ENCODE measurements around the gene NARF. TPM values are rescaled to one million over a fixed set of nuclear protein-coding genes. Genes with fewer than 3 reads are reported as not detected.

The NARF gene
- total RNA-seq, 1 donor from 2014 or later = 65.7 TPM

DNA sequence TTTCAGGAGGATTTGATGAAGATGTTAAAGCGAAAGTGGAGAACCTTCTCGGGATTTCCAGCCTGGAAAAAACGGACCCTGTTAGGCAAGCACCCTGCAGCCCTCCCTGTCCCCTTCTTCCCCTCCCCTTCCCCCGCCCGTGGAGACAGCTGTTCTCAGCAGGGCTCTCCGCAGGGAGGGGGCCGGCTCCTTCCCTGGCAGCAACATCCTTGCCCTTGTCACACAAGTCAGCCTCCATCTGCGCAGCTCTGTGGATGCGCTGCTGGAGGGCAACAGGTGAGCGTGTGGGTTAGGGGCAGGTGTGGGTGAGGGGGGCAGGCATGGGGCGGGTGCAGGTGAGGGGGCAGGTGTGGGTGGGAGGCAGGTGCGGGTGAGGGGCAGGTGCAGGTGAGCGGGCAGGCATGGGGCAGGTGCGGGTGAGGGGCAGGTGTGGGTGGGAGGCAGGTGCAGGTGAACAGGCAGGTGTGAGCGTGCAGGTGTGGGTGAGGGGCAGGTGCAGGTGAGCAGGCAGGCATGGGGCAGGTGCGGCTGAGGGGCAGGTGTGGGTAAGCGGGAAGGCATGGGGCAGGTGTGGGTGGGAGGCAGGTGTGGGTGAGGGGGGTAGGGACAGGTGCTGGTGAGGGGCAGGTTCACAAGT, 17.4 kb upstream of the NARF start:
- Mint-ChIP-seq H3K27ac (ENCODE audit: unreplicated experiment) (no peak overlapping the region), H3K4me1 (ENCODE audit: unreplicated experiment) (peaks cover 4% of the 10 kb centered on the region), H3K27me3 (ENCODE audit: unreplicated experiment) (no peaks in the 10 kb centered on the region), H3K36me3 (ENCODE audit: unreplicated experiment) (peaks cover 4% of the 10 kb centered on the region), H3K4me3 (ENCODE audit: unreplicated experiment) (no peak overlapping the region), H3K9me3 (ENCODE audit: unreplicated experiment) (no peaks in the 10 kb centered on the region)
- TF ChIP-seq, protein P1, sequence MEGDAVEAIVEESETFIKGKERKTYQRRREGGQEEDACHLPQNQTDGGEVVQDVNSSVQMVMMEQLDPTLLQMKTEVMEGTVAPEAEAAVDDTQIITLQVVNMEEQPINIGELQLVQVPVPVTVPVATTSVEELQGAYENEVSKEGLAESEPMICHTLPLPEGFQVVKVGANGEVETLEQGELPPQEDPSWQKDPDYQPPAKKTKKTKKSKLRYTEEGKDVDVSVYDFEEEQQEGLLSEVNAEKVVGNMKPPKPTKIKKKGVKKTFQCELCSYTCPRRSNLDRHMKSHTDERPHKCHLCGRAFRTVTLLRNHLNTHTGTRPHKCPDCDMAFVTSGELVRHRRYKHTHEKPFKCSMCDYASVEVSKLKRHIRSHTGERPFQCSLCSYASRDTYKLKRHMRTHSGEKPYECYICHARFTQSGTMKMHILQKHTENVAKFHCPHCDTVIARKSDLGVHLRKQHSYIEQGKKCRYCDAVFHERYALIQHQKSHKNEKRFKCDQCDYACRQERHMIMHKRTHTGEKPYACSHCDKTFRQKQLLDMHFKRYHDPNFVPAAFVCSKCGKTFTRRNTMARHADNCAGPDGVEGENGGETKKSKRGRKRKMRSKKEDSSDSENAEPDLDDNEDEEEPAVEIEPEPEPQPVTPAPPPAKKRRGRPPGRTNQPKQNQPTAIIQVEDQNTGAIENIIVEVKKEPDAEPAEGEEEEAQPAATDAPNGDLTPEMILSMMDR (IDR thresholded peaks at IDR 0.05) = no peak
- no peak for DNase-seq (ENCODE audit: extremely low spot score, unreplicated experiment)

DNA sequence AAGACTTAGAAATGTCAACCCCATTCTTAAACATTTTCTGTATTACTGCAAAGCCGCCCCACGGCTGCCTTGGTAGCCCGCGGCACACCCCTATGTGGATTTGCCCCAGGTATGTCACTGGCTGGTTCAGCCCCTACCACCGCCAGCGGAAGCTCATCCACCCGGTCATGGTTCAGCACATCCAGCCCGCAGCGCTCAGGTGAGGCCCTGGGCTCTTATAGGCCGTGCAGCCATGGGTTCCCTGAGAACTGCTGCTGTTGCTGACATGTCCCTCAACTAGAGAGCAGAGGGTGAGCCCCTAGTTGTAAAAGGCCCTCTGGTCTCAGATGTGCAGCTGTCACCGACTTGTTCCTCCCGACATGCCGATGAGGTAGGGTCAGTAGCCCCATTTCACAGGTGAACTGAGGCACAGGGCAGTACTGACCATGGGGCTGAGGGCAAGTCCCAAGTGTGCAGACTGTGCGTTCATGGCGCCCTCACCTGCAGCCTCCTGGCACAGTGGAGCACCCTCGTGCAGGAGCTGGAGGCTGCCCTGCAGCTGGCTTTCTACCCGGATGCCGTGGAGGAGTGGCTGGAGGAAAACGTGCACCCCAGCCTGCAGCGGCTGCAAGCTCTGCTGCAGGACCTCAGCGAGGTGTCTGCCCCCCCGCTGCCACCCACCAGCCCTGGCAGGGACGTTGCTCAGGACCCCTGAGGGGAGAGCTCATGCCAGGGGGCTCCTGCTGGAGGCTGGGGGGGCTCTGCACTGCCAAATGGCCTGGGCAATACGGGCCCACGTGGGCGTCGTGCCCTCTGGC, 16.7 kb upstream of the NARF start:
- Mint-ChIP-seq H3K27me3 (ENCODE audit: unreplicated experiment) (no peaks in the 10 kb centered on the region), H3K9me3 (ENCODE audit: unreplicated experiment) (no peaks in the 10 kb centered on the region), H3K4me3 (ENCODE audit: unreplicated experiment) (no peak overlapping the region), H3K36me3 (ENCODE audit: unreplicated experiment) (peaks cover 4% of the 10 kb centered on the region), H3K4me1 (ENCODE audit: unreplicated experiment) (peaks cover 4% of the 10 kb centered on the region), H3K27ac (ENCODE audit: unreplicated experiment) (no peak overlapping the region)
- no peak for DNase-seq (ENCODE audit: extremely low spot score, unreplicated experiment)
- TF ChIP-seq, protein P1 (IDR thresholded peaks at IDR 0.05) = no peak

DNA sequence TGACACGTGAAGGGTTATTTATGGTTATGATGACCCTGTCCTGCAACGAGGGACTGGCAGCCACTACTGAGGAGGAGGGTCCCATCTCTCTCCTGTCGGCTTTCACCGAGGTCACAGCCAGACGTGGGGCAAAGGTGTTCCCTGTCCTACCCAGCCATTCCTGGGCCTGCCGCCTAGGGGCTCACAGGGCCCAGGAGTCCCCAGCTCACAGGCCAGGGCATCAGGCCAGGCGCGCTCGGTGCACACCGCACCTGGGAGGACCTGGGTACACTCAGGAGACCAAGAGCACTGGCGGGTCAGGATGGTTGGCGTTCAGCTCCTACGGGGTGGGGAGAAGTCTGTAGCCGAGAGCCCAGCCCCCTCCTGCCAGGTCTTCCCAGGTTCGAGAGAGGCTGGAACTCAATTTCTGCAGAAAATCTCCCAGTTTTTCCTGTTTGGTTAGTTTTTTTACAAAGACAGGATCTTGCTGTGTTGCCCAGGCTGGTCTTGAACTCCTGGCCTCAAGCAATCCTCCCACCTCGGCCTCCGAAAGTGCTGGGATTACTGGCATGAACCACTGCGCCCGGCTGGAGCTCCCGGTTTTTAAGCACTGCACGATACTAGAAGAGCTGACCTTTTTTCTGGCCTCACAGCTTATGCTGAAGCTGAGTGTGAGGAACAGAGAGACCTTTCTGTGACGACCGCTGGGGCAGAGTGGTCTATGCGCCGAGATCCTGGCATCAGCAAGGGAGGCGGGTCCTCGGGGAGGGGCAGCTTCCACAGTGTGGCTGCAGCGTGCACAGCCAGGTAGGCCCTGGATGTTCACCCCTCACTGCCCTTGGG, 15.7 kb upstream of the NARF start:
- DNase-seq (ENCODE audit: extremely low spot score, unreplicated experiment) = no peak

DNA sequence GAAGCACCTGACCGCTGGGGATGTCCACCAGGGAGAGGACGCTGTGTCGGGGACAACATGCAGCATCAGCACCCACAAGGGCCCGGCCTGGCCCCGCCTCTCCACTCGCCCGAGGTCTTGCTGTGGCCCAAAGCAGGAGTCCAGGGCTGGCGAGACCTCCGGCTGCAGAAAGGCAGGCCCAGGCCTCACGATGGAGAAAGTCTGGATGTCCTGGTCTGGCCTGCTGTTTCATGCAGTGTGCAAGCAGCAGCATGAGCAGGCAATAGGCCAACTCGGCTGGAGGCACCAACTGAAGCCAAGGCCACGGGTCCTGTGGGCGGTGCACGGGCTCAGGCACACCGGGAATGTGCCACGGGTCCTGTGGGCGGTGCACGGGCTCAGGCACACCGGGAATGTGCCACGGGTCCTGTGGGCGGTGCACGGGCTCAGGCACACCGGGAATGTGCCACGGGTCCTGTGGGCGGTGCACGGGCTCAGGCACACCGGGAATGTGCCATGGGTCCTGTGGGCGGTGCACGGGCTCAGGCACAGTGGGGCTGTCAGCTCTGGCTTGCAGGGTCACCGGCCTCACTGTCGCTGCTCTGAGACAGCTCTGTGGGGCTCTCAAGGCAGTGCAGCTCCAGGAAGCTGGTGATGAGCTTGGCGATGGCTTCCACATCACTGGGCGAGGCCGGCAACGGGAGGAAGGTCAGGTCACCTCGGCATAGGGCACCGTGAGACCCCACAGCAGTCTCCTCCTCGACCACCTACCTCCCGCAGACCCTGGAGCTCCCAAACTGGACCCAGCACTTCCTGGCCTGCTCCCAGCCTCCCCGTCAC, 14.9 kb upstream of the NARF start:
- DNase-seq (ENCODE audit: extremely low spot score, unreplicated experiment) = no peak
- TF ChIP-seq, protein P1 (IDR thresholded peaks at IDR 0.05) = no peak
- Mint-ChIP-seq H3K4me1 (ENCODE audit: unreplicated experiment) (peaks cover 4% of the 10 kb centered on the region), H3K4me3 (ENCODE audit: unreplicated experiment) (no peak overlapping the region), H3K27ac (ENCODE audit: unreplicated experiment) (no peak overlapping the region), H3K36me3 (ENCODE audit: unreplicated experiment) (peaks cover 4% of the 10 kb centered on the region), H3K9me3 (ENCODE audit: unreplicated experiment) (no peaks in the 10 kb centered on the region), H3K27me3 (ENCODE audit: unreplicated experiment) (no peaks in the 10 kb centered on the region)

More for the DNA sequence above, 15.7 kb upstream of the NARF start:
- TF ChIP-seq, protein P1 (IDR thresholded peaks at IDR 0.05) = no peak
- Mint-ChIP-seq H3K27ac (ENCODE audit: unreplicated experiment) (no peak overlapping the region), H3K9me3 (ENCODE audit: unreplicated experiment) (no peaks in the 10 kb centered on the region), H3K4me3 (ENCODE audit: unreplicated experiment) (no peak overlapping the region), H3K36me3 (ENCODE audit: unreplicated experiment) (peaks cover 4% of the 10 kb centered on the region), H3K27me3 (ENCODE audit: unreplicated experiment) (no peaks in the 10 kb centered on the region), H3K4me1 (ENCODE audit: unreplicated experiment) (peaks cover 4% of the 10 kb centered on the region)

Data from osteocyte (in vitro differentiated cells).